DMS53 (cell line): ENCODE data around the gene MACF1.
"Not testable (repeated sequence)": the region's sequence is repeated elsewhere in the genome, so short reads cannot be mapped to it uniquely, and the experiment has no call there.

Experiments
- DNase-seq: peaks from one replicate; lab custom pipeline; 2025; lab: John Stamatoyannopoulos, UW

The MACF1 gene

DNA sequence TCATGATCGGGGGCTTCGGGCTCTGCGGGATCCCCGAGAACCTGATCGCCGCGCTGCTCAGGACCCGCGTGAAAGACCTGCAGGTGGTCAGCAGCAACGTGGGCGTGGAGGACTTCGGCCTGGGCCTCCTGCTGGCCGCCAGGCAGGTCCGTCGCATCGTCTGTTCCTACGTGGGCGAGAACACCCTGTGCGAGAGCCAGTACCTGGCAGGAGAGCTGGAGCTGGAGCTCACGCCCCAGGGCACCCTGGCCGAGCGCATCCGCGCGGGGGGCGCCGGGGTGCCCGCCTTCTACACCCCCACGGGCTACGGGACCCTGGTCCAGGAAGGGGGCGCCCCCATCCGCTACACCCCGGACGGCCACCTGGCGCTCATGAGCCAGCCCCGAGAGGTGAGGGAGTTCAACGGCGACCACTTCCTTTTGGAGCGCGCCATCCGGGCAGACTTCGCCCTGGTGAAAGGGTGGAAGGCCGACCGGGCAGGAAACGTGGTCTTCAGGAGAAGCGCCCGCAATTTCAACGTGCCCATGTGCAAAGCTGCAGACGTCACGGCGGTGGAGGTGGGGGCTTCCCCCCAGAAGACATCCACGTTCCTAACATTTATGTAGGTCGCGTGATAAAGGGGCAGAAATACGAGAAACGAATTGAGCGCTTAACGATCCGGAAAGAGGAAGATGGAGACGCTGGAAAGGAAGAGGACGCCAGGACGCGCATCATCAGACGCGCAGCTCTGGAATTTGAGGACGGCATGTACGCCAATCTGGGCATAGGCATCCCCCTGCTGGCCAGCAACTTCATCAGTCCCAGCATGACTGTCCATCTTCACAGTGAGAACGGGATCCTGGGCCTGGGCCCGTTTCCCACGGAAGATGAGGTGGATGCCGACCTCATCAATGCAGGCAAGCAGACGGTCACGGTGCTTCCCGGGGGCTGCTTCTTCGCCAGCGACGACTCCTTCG is 310.9 kb downstream of the MACF1 start:
- DNase-seq = not testable (repeated sequence)

DNA sequence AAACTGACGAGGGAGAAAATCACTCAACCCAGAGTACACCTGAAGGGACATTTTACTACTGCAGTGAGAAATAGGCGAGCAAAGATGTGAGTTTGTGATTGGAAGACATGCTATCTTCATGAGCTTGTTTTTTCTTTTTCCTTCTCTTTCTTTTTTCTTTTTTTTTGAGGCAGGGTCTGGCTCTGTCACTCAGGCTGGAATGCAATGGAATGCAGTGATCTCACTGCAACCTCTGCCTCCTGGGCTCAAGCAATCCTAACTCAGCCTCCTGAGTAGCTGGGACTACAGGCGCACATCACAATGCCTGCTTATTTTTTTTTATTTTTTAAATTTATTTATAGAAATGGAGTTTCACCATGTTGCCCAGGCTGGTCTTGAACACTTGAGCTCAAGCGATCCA is 312.3 kb downstream of the MACF1 start:
- DNase-seq = not testable (repeated sequence)

DNA sequence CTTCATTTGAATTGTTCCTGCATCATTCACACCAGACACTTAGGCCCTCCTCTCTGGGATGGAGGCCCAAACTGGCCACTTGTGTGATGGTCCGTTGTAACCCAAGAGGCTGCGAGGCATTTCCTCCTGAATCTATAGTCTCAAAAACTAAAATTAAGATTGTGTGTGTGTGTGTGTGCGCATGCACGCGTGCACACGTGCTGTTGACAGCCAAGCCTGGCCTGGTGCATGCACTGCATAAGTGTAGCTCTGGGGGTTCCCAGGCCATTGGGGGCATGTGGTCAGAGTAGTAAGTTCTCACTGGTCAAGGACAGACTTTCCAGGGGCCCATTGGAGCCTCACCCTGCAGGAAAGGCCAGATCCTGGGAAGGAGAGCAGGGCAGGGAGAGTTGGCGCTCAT is 313.4 kb downstream of the MACF1 start:
- DNase-seq = not testable (repeated sequence)

DNA sequence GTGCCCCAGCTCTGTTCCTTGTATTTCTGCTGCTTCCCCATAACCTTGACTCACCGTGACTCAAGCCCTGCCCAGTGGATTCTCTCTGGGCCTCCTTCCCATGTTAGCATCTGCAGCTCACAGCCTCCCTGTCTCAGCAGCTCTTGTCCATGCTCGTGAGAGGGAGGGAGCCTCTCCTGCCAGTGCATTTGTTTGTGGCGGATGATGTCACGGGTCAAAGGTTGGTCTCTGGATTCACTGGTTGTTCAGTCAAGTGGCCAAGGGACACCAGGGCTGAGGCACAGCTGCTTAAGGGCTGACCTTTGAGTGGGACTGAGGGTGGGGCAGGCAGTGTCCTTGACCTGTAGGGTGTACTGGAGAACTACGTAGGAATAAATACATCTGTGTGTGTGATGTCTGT is 314.9 kb downstream of the MACF1 start:
- not testable (repeated sequence) for DNase-seq

DNA sequence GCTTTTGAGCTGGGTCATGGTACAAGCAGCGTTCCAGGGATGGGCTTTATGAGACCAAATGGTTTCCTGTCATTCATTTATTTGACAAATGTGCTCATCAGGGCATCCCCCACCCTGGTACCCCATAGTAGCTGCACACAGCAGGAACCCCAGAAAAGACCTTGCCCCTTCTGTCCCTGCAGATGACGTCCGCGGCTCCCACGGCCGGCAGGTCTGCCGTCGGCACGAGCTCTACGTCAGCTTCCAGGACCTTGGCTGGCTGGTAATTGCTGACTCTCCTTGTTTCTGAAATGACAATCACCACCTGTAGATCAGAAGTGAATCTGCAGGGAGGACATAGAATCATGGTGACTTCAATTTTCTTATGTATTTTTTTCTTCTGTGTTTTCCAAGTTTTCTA is 317.7 kb downstream of the MACF1 start:
- DNase-seq = not testable (repeated sequence)

DNA sequence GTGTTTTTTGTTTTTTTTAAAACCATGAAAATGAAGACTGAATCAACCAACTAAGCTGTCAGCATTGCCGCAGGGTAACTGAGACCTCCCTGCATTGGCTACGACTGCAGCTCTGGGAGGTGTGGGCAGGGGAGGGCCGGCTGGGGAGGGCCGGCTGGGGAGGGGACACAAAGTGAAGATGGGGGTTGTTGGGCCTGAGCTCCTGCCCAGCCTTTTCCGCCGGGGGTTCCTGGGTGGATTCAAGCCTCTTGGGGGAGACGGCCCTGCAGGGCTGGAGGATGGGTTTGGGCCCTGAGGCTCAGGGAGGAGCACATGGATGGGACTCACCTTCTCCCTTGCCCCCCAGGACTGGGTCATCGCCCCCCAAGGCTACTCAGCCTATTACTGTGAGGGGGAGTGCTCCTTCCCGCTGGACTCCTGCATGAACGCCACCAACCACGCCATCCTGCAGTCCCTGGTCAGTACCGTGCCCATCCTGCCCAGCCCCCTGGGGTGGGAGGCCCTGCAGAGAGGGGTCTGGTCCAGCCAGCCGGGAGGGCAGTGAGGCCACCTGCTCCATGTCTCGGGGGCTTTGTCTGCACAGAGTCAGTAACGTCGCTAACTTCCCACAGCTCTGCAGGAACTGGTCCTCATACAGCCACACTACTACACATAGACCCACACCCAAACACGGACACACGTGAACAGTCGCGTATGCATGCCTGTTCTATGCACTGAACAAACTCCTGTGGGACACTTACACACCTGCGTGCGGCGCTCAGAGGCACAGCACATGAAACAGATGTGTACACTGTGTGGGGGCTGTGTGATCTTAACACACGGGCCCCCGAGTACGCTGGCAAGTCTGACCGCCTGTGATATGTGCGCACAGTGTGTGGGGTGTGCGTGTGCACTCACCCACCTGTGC is 318.4 kb downstream of the MACF1 start:
- DNase-seq = no peak

DNA sequence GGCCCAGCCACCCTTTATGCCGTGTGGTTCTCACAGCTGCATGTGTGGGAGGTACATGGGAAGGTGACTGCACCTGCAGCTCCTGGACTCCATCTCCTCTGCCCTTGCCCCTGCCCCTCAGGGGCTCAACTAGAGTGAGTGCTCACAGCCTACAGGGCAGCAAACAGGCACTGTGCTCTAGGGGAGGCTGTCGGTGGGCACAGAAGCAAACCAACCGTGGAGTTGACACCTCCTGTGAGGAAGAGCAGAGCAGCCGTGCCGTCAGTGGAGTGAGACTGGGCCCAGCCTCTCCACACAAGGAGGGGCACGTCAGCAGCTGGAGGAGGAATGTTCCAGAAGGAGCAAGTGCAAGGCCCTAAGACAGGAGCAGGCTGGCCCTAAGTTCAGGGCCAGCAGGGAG is 319.7 kb downstream of the MACF1 start:
- DNase-seq = no peak

DNA sequence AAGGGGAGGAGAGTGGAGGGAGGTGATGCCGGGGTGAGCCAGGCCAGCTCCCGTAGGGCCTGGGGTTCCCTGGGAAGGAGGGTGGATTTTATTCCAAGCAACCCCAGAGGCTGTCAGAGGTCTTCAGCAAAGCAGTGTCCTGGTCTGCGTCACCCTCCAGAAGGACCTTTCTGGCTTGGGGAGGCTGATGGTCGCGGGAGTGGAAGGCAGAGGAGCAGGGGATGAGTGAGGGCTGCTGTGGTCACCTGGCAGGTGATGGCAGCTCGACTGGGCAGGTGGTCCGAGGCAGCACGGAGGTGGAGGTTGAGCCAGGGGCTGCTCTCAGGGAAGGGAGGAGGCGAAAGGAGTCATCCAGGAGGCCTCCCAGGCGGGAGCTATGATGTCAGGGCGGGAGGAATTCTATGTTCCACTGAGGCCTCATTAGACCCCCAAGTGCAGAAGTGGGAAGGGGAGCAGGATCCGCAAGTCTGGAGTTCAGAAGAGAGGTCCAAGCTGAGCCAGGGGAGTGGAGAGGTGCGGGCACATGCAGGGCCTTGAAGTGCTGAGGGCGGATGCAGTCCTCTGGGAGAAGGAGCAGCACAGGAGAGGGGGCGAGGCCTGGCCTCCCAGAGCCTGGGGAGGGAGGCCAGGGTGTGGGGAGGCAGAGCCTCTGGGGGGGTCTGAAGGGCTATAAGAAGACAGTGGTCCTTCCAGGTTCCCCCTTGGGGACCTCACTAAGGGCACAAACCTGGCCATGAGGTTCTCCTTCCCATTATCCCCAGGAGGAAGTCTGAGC is 320.3 kb downstream of the MACF1 start:
- no peak for DNase-seq

DNA sequence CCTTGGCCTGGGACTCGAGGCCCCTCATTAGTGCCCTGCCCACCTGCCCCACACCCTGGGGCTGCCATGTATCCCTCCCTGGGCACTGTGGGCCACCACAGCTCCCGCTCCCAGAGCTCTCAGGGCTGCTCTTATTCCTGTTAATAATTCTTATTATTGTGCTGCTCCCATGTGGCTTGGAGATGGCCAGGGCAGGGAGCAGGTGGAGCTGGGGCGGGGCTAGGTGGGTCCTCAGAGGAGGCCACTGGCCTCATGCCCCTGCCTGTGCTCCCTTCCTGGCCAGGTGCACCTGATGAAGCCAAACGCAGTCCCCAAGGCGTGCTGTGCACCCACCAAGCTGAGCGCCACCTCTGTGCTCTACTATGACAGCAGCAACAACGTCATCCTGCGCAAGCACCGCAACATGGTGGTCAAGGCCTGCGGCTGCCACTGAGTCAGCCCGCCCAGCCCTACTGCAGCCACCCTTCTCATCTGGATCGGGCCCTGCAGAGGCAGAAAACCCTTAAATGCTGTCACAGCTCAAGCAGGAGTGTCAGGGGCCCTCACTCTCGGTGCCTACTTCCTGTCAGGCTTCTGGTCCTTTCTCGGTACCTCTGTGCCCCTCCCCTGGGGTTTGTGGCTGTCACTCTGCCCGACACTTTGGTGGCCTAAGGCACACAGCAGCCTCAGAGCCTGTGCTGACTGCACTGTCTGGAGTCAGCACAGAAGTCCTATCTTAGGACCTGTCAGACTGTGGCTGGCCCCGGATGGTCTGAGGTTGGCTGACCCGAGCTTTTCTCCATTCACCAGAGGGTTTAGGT is 321.1 kb downstream of the MACF1 start:
- DNase-seq = peak; percentile 79

DNA sequence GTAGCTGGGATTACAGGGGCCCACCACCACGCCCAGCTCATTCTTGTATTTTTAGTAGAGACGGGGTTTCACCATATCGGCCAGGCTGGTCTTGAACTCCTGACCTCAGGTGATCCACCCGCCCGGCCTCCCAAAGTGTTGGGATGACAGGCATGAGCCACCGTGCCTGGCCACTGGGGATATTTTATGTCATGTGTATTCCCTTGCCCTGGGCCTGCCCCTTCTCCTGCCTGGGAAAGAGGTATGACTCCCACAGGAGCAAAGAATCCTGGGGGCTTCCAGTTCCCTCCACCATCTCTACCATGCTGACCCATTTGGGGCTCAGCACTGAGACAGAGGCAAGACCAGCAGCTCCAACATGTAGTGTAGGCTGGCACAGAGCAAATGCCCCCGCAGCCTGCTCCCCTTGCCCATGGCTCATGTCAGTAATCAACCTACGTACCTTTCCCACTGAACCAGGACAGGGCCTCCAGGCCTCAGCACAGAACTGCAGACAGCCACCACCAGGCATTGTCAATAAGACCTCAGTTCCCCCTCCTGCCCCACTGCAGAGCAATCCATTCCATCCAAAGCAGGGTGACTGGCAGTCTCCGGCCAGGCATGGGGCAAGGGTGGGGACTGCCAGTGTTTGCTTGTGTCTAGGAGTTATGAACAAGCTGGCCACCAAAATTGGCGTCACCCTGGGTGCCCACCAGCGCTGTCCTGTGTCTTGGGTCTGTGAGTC is 322.1 kb downstream of the MACF1 start:
- no peak for DNase-seq

DNA sequence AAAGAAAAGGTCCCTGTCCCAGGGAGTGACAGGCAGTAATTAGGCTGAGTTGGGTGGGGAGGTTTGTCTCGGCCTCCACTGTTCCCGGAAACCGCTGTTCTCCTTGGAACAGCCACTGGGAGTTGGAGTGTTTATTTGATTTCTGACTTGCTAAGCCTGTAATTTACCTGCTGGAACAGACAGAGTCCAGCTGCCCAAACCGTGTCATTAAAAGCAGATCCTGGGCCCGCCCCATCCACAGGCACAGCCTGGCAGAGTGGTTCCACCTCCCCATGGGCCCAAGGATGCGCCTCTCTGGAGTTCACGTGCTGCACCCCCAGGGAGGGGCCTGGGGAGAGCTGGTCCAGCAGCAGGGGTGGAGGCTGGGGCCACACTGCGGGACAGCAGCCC is 322.7 kb downstream of the MACF1 start:
- DNase-seq = peak; percentile 91

DNA sequence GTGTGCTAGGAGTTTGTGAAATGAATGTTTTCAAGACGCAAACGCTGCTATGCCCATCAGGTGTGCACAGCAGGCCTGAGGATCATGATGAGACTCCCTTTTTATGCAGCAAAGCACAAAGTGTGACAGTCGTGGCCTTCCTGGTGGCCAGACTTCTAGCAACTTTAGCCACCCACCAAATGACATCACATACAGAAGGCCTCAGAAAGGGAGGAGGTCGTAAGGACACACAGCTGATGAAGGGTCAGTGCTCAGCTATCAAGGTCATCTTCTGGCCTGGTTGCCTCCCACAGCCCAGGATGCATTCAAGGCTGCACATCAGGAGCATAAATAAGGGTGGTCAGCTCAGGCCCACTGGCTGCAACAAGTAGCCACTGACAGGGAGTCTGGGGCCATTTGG is 323.6 kb downstream of the MACF1 start:
- no peak for DNase-seq

DNA sequence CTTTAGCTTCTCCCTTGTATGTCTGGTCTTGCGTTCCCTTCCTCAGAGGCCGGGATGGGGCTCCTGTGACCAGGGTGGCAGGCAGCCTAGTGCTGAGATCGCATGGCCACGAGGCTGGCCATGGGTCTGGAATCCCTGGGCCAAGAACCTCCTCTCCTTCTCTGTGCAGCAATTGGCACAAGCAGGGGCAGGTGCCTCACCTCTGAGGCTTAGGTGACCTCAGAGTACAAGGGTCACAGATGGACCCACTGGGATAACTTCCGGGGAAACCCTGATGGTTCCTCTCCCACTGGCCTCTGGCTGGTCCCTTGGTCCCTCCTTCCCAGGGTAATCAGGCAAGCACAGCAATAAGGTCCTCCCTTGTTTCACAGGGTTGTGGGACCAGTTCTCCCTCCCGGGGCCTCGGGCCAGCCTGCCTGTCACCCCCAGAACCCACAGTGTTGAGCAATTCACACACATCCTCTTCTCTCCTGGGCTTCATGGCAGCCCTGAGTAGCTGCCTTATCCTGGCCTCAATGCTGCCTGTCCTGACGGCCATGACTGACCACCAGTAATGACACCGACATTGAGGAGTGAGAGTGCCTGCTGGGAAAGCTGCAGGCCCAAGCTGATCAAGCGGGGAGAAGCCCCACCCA is 325.5 kb downstream of the MACF1 start:
- no peak for DNase-seq

DNA sequence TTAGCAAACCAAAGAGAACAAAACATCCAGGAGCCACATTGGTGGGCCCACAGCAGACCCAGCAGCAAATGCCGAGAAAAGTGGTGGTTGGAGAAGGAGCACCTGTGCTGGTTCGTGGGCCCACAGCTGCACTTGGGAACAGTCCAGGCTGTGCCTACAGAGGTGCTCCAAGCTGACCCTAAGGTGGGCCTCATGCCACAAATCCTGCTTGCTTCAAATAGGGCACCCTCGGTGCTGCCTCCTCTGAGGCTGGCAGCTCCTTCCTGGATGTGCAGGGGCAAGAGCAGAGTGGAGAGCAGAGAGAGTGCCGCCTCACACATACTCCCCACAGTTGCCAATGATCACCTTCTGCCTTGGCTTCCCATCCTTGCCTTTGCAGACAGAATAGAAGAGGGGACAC is 327.0 kb downstream of the MACF1 start:
- DNase-seq = no peak

DNA sequence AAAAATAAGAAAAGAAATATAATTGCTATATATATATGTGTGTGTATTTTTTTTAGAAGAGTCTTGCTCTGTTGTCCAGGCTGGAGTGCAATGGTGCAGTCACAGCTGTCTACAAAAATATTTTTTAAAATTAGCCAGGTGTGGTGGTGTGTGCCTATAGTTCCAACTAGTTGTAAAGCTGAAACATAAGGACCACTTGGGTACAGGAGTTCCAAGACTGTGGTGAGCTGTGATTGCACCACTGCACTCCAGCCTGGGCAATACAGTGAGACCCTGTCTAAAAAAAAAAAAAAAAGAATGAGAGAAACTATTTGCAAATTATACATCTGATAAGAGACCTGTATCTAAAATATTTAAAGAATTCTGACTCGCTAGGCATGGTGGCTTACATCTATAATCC is 328.9 kb downstream of the MACF1 start:
- DNase-seq = no peak
